ENCODE results near the gene ABHD8.

ABHD8 gene

GRCh38 chr19:17292301-17293074 lies 10.7 kb downstream of the ABHD8 start:
- peaks cover 12% of the 10 kb centered on the region; the same call in 1 of the 2 replicates for H3K36me3 ChIP-seq (ENCODE audit: control insufficient read depth, insufficient read depth, low read length)
- H3K4me3 ChIP-seq (ENCODE audit: low read depth, low read length) = peak overlapping the region; percentile 66
- peak overlapping the region; percentile 94 for H3K27ac ChIP-seq (ENCODE audit: low read depth, low read length)
- H3K4me1 ChIP-seq (ENCODE audit: control insufficient read depth, insufficient read depth, low read length) = peaks cover 3% of the 10 kb centered on the region; the same call in 1 of the 2 replicates
- no peaks in the 10 kb centered on the region for H3K27me3 ChIP-seq (ENCODE audit: control insufficient read depth, insufficient read depth, low read length)
- peak overlapping the region; percentile 73 for H3K9ac ChIP-seq (ENCODE audit: low read depth, low read length)
- H3K9me3 ChIP-seq (ENCODE audit: control insufficient read depth, insufficient read depth, low read length) = no peaks in the 10 kb centered on the region

GRCh38 chr19:17289489-17289888 lies 13.7 kb downstream of the ABHD8 start:
- H3K27me3 ChIP-seq (ENCODE audit: control insufficient read depth, insufficient read depth, low read length) = no peaks in the 10 kb centered on the region
- no peak overlapping the region for H3K9ac ChIP-seq (ENCODE audit: low read depth, low read length)
- no peaks in the 10 kb centered on the region for H3K9me3 ChIP-seq (ENCODE audit: control insufficient read depth, insufficient read depth, low read length)
- peaks cover 15% of the 10 kb centered on the region for H3K36me3 ChIP-seq (ENCODE audit: control insufficient read depth, insufficient read depth, low read length)
- H3K4me1 ChIP-seq (ENCODE audit: control insufficient read depth, insufficient read depth, low read length) = peaks cover 3% of the 10 kb centered on the region; the same call in 1 of the 2 replicates
- no peak overlapping the region for H3K27ac ChIP-seq (ENCODE audit: low read depth, low read length)
- peak overlapping the region; percentile 19; the same call in 1 of the 2 replicates for H3K4me3 ChIP-seq (ENCODE audit: low read depth, low read length)

- Histone ChIP-seq H3K9ac (ENCODE audit: low read depth, low read length) (no peak overlapping the region), H3K9me3 (ENCODE audit: control insufficient read depth, insufficient read depth, low read length) (no peaks in the 10 kb centered on the region), H3K4me1 (ENCODE audit: control insufficient read depth, insufficient read depth, low read length) (no peaks in the 10 kb centered on the region), H3K36me3 (ENCODE audit: control insufficient read depth, insufficient read depth, low read length) (peaks cover 24% of the 10 kb centered on the region), H3K4me3 (ENCODE audit: low read depth, low read length) (no peak overlapping the region), H3K27me3 (ENCODE audit: control insufficient read depth, insufficient read depth, low read length) (0 out of 2 replicates have a peak, but pooled peaks cover 5% of the 10 kb centered on the region), H3K27ac (ENCODE audit: low read depth, low read length) (no peak overlapping the region)
Measured at GRCh38 chr19:17286752-17287151, 16.5 kb downstream of the ABHD8 start.

- Histone ChIP-seq H3K27ac (ENCODE audit: low read depth, low read length) (no peak overlapping the region), H3K4me3 (ENCODE audit: low read depth, low read length) (no peak overlapping the region), H3K4me1 (ENCODE audit: control insufficient read depth, insufficient read depth, low read length) (no peaks in the 10 kb centered on the region), H3K9ac (ENCODE audit: low read depth, low read length) (no peak overlapping the region), H3K9me3 (ENCODE audit: control insufficient read depth, insufficient read depth, low read length) (no peaks in the 10 kb centered on the region), H3K27me3 (ENCODE audit: control insufficient read depth, insufficient read depth, low read length) (peaks cover 9% of the 10 kb centered on the region; the same call in 1 of the 2 replicates), H3K36me3 (ENCODE audit: control insufficient read depth, insufficient read depth, low read length) (peaks cover 24% of the 10 kb centered on the region)
Measured at GRCh38 chr19:17286263-17286662, 17.0 kb downstream of the ABHD8 start.

- Histone ChIP-seq H3K4me1 (ENCODE audit: control insufficient read depth, insufficient read depth, low read length) (no peaks in the 10 kb centered on the region), H3K4me3 (ENCODE audit: low read depth, low read length) (no peak overlapping the region), H3K36me3 (ENCODE audit: control insufficient read depth, insufficient read depth, low read length) (peaks cover 24% of the 10 kb centered on the region), H3K27ac (ENCODE audit: low read depth, low read length) (no peak overlapping the region), H3K9me3 (ENCODE audit: control insufficient read depth, insufficient read depth, low read length) (no peaks in the 10 kb centered on the region), H3K9ac (ENCODE audit: low read depth, low read length) (no peak overlapping the region), H3K27me3 (ENCODE audit: control insufficient read depth, insufficient read depth, low read length) (peaks cover 9% of the 10 kb centered on the region; the same call in 1 of the 2 replicates)
Measured at GRCh38 chr19:17285415-17286135, 17.6 kb downstream of the ABHD8 start.

GRCh38 chr19:17283504-17283996 lies 19.7 kb downstream of the ABHD8 start:
- Histone ChIP-seq H3K27me3 (ENCODE audit: control insufficient read depth, insufficient read depth, low read length) (peaks cover 9% of the 10 kb centered on the region; the same call in 1 of the 2 replicates), H3K27ac (ENCODE audit: low read depth, low read length) (no peak overlapping the region), H3K36me3 (ENCODE audit: control insufficient read depth, insufficient read depth, low read length) (peaks cover 35% of the 10 kb centered on the region), H3K9me3 (ENCODE audit: control insufficient read depth, insufficient read depth, low read length) (no peaks in the 10 kb centered on the region), H3K4me1 (ENCODE audit: control insufficient read depth, insufficient read depth, low read length) (no peaks in the 10 kb centered on the region), H3K9ac (ENCODE audit: low read depth, low read length) (no peak overlapping the region), H3K4me3 (ENCODE audit: low read depth, low read length) (no peak overlapping the region)

GRCh38 chr19:17282488-17283125 lies 20.6 kb downstream of the ABHD8 start:
- no peak overlapping the region; the same call in 1 of the 2 replicates for H3K9ac ChIP-seq (ENCODE audit: low read depth, low read length)
- no peak overlapping the region for H3K27ac ChIP-seq (ENCODE audit: low read depth, low read length)
- peaks cover 39% of the 10 kb centered on the region for H3K36me3 ChIP-seq (ENCODE audit: control insufficient read depth, insufficient read depth, low read length)

GRCh38 chr19:17281391-17282304 lies 21.6 kb downstream of the ABHD8 start, which contains the start of gene ANKLE1:
ANKLE1 (plus strand) TSS chr19:17281901; CDS start chr19:17281921, 20 bp downstream.
- no peaks in the 10 kb centered on the region for H3K4me1 ChIP-seq (ENCODE audit: control insufficient read depth, insufficient read depth, low read length)
- peaks cover 9% of the 10 kb centered on the region; the same call in 1 of the 2 replicates for H3K27me3 ChIP-seq (ENCODE audit: control insufficient read depth, insufficient read depth, low read length)
- no peak within 1 kb of the TSS; the same call in 1 of the 2 replicates for H3K9ac ChIP-seq (ENCODE audit: low read depth, low read length)
- H3K36me3 ChIP-seq (ENCODE audit: control insufficient read depth, insufficient read depth, low read length) = peaks cover 46% of the 10 kb centered on the region
- H3K4me3 ChIP-seq (ENCODE audit: low read depth, low read length) = peak within 1 kb of the TSS; percentile 63
- no peak within 1 kb of the TSS for H3K27ac ChIP-seq (ENCODE audit: low read depth, low read length)
- no peaks in the 10 kb centered on the region for H3K9me3 ChIP-seq (ENCODE audit: control insufficient read depth, insufficient read depth, low read length)

More at GRCh38 chr19:17282488-17283125, 20.6 kb downstream of the ABHD8 start:
- Histone ChIP-seq H3K9me3 (ENCODE audit: control insufficient read depth, insufficient read depth, low read length) (no peaks in the 10 kb centered on the region), H3K4me3 (ENCODE audit: low read depth, low read length) (peak overlapping the region; percentile 63), H3K27me3 (ENCODE audit: control insufficient read depth, insufficient read depth, low read length) (peaks cover 9% of the 10 kb centered on the region; the same call in 1 of the 2 replicates), H3K4me1 (ENCODE audit: control insufficient read depth, insufficient read depth, low read length) (no peaks in the 10 kb centered on the region)

GRCh38 chr19:17279436-17279835 lies 23.8 kb downstream of the ABHD8 start:
- no peak overlapping the region for H3K4me3 ChIP-seq (ENCODE audit: low read depth, low read length)
- no peaks in the 10 kb centered on the region for H3K9me3 ChIP-seq (ENCODE audit: control insufficient read depth, insufficient read depth, low read length)
- no peak overlapping the region for H3K9ac ChIP-seq (ENCODE audit: low read depth, low read length)
- H3K36me3 ChIP-seq (ENCODE audit: control insufficient read depth, insufficient read depth, low read length) = peaks cover 55% of the 10 kb centered on the region
- no peaks in the 10 kb centered on the region for H3K4me1 ChIP-seq (ENCODE audit: control insufficient read depth, insufficient read depth, low read length)
- H3K27me3 ChIP-seq (ENCODE audit: control insufficient read depth, insufficient read depth, low read length) = peaks cover 9% of the 10 kb centered on the region; the same call in 1 of the 2 replicates
- H3K27ac ChIP-seq (ENCODE audit: low read depth, low read length) = no peak overlapping the region

Data from HUES48 (cell line).